Stimulated activated CD4-positive, alpha-beta T cell treated with anti-CD3 and anti-CD28 coated beads, Interleukin-12 subunit alpha, Interleukin-12 subunit beta, amount 100 ng/mL, for 48 hours (primary cell): ENCODE results near the gene HOXA5.

Experiments
- DNase-seq, 3 donors: peaks; one replicate each; pipeline ENCODE4 v3.0.0-alpha.2; 2020; ENCODE audit warnings: low read depth in 2 of 3, low spot score in 1 of 3

The HOXA5 gene

GRCh38 chr7:27143023-27143949, at the start of gene HOXA5:
Gene HOXA5, minus strand, starts transcription at chr7:27143681. Its CDS starts 74 bp downstream, at chr7:27143607.
- no peak for DNase-seq

- DNase-seq = no peak
Measured at GRCh38 chr7:27192546-27193334, 49.3 kb upstream of the HOXA5 start.

- DNase-seq = no peak
Measured at GRCh38 chr7:27191833-27192545, 48.5 kb upstream of the HOXA5 start.

GRCh38 chr7:27191161-27191731, 47.8 kb upstream of the HOXA5 start:
- no peak for DNase-seq

GRCh38 chr7:27189997-27190748, 46.7 kb upstream of the HOXA5 start:
- no peak for DNase-seq

- no peak for DNase-seq
Measured at GRCh38 chr7:27189295-27189996, 46.0 kb upstream of the HOXA5 start.

GRCh38 chr7:27188386-27189294, 45.2 kb upstream of the HOXA5 start:
- no peak for DNase-seq

- no peak for DNase-seq
Measured at GRCh38 chr7:27187475-27188385, 44.2 kb upstream of the HOXA5 start.

GRCh38 chr7:27186668-27187474, 43.4 kb upstream of the HOXA5 start:
- no peak for DNase-seq

GRCh38 chr7:27185854-27186667, 42.6 kb upstream of the HOXA5 start:
- DNase-seq = no peak

- DNase-seq = no peak
Measured at GRCh38 chr7:27185013-27185853, 41.8 kb upstream of the HOXA5 start, which contains the start of gene HOXA11. Gene HOXA11, minus strand, starts transcription at chr7:27185232. Its CDS starts 88 bp downstream, at chr7:27185144.

GRCh38 chr7:27184337-27185012, 41.0 kb upstream of the HOXA5 start:
- DNase-seq = no peak

GRCh38 chr7:27183682-27184336, 40.3 kb upstream of the HOXA5 start:
- no peak for DNase-seq
